Subcutaneous abdominal adipose tissue (tissue), 5 donors: Measurements from ENCODE around the gene HDHD5.

Source experiments
- H3K27ac ChIP-seq: one replicate; pipeline ENCODE4 v1.7.0; 2013; ENCODE audit warnings: low read depth, mild to moderate bottlenecking, inconsistent platforms, low read length, moderate library complexity
- H3K27me3 ChIP-seq, 5 donors: one replicate each; pipeline ENCODE4 v1.7.0; 2013; ENCODE audit warnings: low read length in 5 of 5, inconsistent platforms in 1 of 5; ENCODE audit not compliant: control insufficient read depth in 5 of 5, insufficient read depth in 4 of 5
- H3K36me3 ChIP-seq, 5 donors: one replicate each; pipeline ENCODE4 v1.7.0; 2013; ENCODE audit warnings: low read length in 5 of 5; ENCODE audit not compliant: control insufficient read depth in 5 of 5, insufficient read depth in 5 of 5
- H3K4me1 ChIP-seq, 5 donors: one replicate each; pipeline ENCODE4 v1.7.0; 2013; ENCODE audit warnings: low read length in 5 of 5, mild to moderate bottlenecking in 3 of 5, moderate library complexity in 1 of 5; ENCODE audit not compliant: control insufficient read depth in 5 of 5, insufficient read depth in 5 of 5
- H3K4me3 ChIP-seq, 5 donors: one replicate each; pipeline ENCODE4 v1.7.0; 2013; ENCODE audit warnings: low read length in 5 of 5, low read depth in 1 of 5
- H3K9ac ChIP-seq, 5 donors: one replicate each; pipeline ENCODE4 v1.7.0; 2013; ENCODE audit warnings: low read length in 5 of 5, mild to moderate bottlenecking in 4 of 5, moderate library complexity in 3 of 5
- H3K9me3 ChIP-seq, 5 donors: one replicate each; pipeline ENCODE4 v1.7.0; 2013; ENCODE audit warnings: low read length in 5 of 5; ENCODE audit not compliant: control insufficient read depth in 5 of 5
- donor health status: healthy.
- donor health status: healthy.
- donor health status: healthy.
- donor health status: healthy.
- donor health status: healthy.

The HDHD5 gene

GRCh38 chr22:17107547-17107810 lies 51.6 kb downstream of the HDHD5 start:
- Histone ChIP-seq H3K9ac (no peak overlapping the region), H3K4me1 (peaks cover 0 to 16% (median 3%) of the 10 kb centered on the region in 5 donors), H3K36me3 (peaks cover 3 to 79% (median 67%) of the 10 kb centered on the region in 5 donors), H3K4me3 (no peak overlapping the region), H3K27ac (no peak overlapping the region), H3K9me3 (no peaks in the 10 kb centered on the region), H3K27me3 (no peaks in the 10 kb centered on the region)

DNA sequence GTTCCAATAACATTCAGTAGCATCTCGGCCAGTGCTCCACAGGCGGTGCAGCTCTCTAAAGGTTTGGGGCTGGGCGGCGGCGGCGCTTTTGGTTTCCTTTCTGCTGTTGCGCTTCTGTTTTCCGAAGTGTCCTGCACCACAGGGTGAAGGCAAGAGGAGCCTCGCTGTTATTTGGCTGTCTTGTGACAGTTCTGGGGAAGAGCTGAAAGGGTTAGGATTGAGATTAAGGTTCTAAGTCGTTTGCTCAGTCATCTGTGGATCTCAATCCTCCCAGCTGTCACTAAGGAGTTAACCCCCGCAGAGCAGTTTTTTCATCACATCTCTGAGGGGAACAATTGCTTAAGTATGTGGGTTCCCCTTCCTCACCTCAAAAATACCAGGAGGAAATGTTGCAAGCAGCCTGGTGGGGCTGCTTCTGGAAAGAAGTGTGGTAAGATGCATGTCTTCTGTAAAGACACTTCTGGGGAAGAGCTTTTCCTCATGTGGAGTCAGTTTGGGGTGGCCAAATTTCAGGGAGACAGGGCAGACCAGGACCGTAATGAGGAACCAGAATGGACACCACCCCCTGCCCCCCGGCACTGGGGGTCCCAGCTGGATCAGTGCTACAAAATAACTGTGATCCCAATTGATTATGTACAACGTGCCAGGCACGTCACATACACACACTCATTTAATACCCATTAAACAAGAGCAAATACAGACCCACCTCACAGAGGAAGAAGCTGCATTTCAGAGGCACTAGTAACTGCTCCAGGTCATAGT lies 52.1 kb downstream of the HDHD5 start:
- Histone ChIP-seq H3K36me3 (peaks cover 3 to 84% (median 72%) of the 10 kb centered on the region in 5 donors), H3K27ac (no peak overlapping the region), H3K9ac (no peak overlapping the region), H3K4me3 (no peak overlapping the region), H3K4me1 (peaks cover 0 to 16% (median 5%) of the 10 kb centered on the region in 5 donors), H3K9me3 (no peaks in the 10 kb centered on the region), H3K27me3 (no peaks in the 10 kb centered on the region)

DNA sequence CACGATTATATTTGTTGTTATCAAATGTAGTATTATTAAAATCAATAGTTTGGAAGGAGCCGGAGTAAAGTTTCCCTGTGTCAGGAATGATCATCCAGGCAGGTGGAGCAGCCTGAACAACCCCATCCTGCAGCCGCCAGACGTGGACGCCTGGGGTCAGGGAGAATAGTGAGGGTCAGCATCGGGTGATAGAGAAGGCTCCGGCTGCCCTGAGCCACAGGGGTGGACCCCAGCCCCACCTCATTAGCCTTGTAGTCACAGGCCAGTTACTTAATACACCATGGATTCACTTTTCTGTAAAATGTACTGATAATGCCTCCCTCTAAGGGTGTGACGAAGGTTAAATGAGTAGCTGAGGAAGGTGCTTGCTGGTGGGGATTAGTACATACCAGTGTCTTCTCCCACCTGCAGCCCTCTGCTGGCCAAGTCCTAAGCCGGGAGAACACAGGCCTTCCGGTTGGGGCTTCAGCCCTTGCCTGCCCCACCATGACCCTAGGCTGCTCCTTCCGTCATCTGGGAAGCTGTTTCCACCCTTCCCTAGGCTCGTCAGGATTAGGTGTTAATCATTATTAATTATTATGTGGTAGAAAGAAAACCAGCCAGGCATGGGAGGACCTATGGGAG lies 52.8 kb downstream of the HDHD5 start:
- Histone ChIP-seq H3K4me3 (no peak overlapping the region), H3K27me3 (no peaks in the 10 kb centered on the region), H3K27ac (no peak overlapping the region), H3K9ac (no peak overlapping the region), H3K9me3 (no peaks in the 10 kb centered on the region), H3K4me1 (peaks cover 0 to 16% (median 6%) of the 10 kb centered on the region in 5 donors), H3K36me3 (peaks cover 3 to 88% (median 79%) of the 10 kb centered on the region in 5 donors)

GRCh38 chr22:17105143-17106129 lies 53.6 kb downstream of the HDHD5 start:
- H3K9me3 ChIP-seq = no peaks in the 10 kb centered on the region
- H3K4me3 ChIP-seq = no peak overlapping the region
- H3K36me3 ChIP-seq = peaks cover 3 to 93% (median 87%) of the 10 kb centered on the region in 5 donors
- peaks cover 0 to 16% (median 6%) of the 10 kb centered on the region in 5 donors for H3K4me1 ChIP-seq
- no peaks in the 10 kb centered on the region for H3K27me3 ChIP-seq
- no peak overlapping the region for H3K27ac ChIP-seq
- no peak overlapping the region for H3K9ac ChIP-seq

DNA sequence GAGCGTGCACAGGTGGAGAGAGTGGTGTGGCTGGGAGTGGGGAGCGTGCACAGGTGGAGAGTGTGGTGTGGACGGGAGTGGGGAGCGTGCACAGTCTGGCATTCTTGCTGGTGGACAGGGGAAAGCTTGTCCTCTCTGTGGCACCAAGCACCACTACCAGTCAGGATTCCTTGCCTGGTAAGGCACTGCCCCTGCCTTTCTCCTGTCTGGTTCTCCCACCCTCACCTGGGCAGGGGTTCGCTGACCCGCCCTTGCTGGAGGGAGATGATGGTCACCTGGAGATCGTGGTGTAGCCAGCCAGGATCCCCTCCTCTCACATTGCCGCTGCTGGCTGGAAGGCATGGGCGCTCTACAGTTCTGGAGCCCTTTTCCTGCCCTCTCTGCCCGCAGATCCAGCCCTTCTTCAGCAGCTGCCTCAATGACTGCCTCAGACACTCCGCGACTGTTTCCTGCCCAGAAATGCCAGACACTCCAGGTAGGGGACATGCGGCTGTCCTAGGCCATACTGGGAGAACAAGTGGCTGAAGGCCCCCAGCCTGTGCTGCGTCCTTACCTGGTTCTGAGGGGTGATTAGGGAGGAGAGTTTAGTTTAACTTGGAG lies 54.6 kb downstream of the HDHD5 start:
- H3K36me3 ChIP-seq = peaks cover 3 to 96% (median 91%) of the 10 kb centered on the region in 5 donors

DNA sequence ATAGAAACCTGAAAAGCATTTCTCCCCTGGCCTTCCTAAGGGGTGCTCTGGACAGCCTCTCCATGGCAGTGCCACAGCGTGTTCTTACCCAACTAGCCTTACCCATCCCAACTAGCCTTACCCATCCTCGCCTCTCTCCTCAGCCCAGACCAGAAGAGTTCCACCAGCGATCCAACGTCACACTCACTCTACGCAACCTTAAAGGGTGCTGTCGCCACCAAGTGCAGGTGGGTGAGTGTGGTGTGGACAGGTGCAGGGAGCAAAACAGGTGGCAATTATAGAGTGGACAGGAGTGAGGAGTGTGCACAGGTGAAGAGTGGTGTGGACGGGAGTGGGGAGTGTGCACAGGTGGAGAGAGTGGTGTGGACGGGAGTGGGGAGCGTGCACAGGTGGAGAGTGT lies 55.7 kb downstream of the HDHD5 start:
- H3K9me3 ChIP-seq = no peaks in the 10 kb centered on the region
- H3K36me3 ChIP-seq = peaks cover 3 to 96% (median 91%) of the 10 kb centered on the region in 5 donors
- peaks cover 0 to 22% (median 7%) of the 10 kb centered on the region in 5 donors for H3K4me1 ChIP-seq
- H3K9ac ChIP-seq = no peak overlapping the region
- no peak overlapping the region for H3K27ac ChIP-seq
- H3K4me3 ChIP-seq = no peak overlapping the region
- no peaks in the 10 kb centered on the region for H3K27me3 ChIP-seq

More for the DNA sequence above, 54.6 kb downstream of the HDHD5 start:
- Histone ChIP-seq H3K9me3 (no peaks in the 10 kb centered on the region), H3K27ac (no peak overlapping the region), H3K9ac (no peak overlapping the region), H3K4me3 (no peak overlapping the region), H3K4me1 (peaks cover 0 to 16% (median 6%) of the 10 kb centered on the region in 5 donors), H3K27me3 (no peaks in the 10 kb centered on the region)

DNA sequence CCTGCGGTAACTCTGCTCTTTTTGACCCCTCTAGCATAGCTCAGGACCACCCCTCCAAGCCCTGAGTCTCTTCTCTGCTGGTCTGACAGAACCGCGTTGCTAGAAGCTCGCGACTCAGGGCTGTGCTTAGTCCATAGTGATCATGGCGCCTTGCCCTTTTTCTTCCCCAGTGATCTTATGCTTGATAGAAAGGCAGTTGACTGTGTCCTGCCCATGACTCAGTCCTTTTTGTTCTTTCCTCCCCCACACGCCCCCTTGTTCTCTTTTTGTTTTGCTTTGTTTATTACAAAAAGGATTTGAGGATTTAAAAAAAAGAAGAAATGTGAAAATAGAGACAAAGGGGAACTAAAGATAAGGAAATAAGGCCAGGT lies 56.8 kb downstream of the HDHD5 start:
- H3K9ac ChIP-seq = no peak overlapping the region

GRCh38 chr22:17101475-17102296 lies 57.4 kb downstream of the HDHD5 start:
- peaks cover 2 to 28% (median 7%) of the 10 kb centered on the region in 5 donors for H3K4me1 ChIP-seq
- peaks cover 0 to 95% (median 84%) of the 10 kb centered on the region in 5 donors for H3K36me3 ChIP-seq
- no peaks in the 10 kb centered on the region for H3K27me3 ChIP-seq
- H3K9ac ChIP-seq = no peak overlapping the region
- no peaks in the 10 kb centered on the region for H3K9me3 ChIP-seq
- H3K4me3 ChIP-seq = no peak overlapping the region
- no peak overlapping the region for H3K27ac ChIP-seq

More for the DNA sequence above, 56.8 kb downstream of the HDHD5 start:
- Histone ChIP-seq H3K4me3 (no peak overlapping the region), H3K27ac (no peak overlapping the region), H3K36me3 (peaks cover 3 to 96% (median 90%) of the 10 kb centered on the region in 5 donors), H3K9me3 (no peaks in the 10 kb centered on the region), H3K27me3 (no peaks in the 10 kb centered on the region), H3K4me1 (peaks cover 2 to 26% (median 7%) of the 10 kb centered on the region in 5 donors)

DNA sequence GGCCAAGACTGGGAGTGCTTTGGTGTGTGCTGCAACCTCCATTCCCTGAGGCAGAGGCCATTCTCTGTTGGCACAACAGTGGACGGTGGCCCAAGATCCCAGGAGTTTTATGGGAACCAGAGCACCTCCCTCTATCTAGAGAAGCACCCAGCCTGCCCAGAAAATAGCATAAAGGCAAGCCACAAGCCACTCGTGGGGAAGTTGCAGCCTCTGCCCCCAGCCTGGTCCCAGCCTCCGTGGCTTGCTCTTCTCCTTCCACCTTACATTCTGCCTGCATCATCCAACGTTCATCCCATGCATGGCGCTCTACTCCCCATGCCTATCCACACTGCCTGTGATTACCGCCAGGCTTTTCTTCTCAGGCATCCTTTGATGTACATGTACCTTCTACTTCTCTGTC lies 58.5 kb downstream of the HDHD5 start:
- no peaks in the 10 kb centered on the region for H3K27me3 ChIP-seq
- no peaks in the 10 kb centered on the region for H3K9me3 ChIP-seq
- H3K4me1 ChIP-seq = peaks cover 2 to 28% (median 7%) of the 10 kb centered on the region in 5 donors
- H3K9ac ChIP-seq = no peak overlapping the region
- no peak overlapping the region for H3K27ac ChIP-seq
- peaks cover 0 to 85% (median 77%) of the 10 kb centered on the region in 5 donors for H3K36me3 ChIP-seq
- no peak overlapping the region for H3K4me3 ChIP-seq
